CD4-positive, alpha-beta T cell treated with Interleukin-4 for 1 hour (primary cell): ENCODE results near the gene ZFPM1.

Experiments
- DNase-seq, 2 donors: peaks; one replicate each; pipeline ENCODE4 v3.0.0-alpha.2; 2020 to 2022

The ZFPM1 gene

GRCh38 chr16:88418869-88419268, 34.2 kb upstream of the ZFPM1 start:
- DNase-seq: no peak

DNA sequence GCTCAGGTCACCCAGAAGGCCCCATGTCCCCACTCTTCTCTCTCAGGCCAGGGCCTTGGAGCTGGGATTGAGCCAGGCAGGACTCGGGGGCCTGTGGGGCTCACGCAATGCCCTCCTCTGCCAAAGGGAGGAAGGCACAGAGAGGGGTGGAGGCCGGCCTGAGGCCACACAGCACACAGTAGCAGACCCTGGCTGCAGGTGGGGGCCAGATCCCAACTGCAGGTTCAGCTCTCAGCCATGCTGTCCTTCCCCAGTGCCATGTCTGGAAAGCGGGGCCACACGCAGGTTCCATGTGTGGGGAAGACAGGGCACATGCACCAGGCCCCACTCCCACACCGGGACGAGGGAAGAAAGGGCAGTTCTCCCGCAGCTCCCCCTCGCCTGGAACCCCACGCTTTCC, 33.3 kb upstream of the ZFPM1 start:
- DNase-seq: no peak

DNA sequence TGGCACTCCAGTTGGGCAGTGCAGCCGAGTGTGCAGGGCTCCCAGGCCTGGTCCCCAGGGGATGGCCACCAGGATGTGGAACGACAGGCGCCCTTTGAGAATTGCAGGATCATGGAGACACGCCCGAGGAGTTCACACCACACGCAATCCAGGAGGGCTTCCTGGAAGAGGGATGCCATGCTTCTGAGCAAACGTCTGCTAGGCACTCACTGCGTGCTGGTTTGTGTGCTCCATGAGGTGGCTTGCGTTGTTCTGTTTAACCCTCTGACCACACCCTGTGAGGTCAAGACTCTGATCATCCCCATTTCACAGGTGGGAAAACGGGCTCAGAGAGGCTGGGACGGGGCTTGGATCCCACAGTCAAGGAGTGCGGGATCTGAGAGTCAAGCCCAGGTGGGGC, 32.6 kb upstream of the ZFPM1 start:
- no peak for DNase-seq

DNA sequence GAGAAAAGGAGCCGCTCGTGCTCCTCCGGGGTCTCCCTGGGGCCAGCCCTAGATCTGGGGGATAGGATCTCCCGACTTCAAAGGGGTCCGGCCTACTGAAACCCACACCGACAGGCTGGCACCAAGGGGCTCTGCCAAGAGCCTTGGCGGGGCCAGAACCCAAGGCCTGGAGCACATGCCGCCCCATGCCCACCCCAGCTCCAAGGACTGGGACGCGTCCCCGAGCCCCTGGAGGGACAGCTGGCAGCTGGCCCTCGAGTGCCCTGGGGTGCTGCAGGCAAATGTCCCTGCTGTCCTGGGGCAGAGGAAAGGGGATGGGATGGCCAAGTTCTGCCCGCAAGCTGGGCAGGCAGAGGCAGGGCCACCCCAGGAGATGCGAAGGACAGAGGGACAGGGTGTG, 31.8 kb upstream of the ZFPM1 start:
- DNase-seq: no peak

- no peak for DNase-seq
Observed at GRCh38 chr16:88421871-88422433, 31.1 kb upstream of the ZFPM1 start.

GRCh38 chr16:88422733-88423447, 30.2 kb upstream of the ZFPM1 start:
- DNase-seq: no peak

- DNase-seq: no peak
Observed at GRCh38 chr16:88423448-88423850, 29.6 kb upstream of the ZFPM1 start.

DNA sequence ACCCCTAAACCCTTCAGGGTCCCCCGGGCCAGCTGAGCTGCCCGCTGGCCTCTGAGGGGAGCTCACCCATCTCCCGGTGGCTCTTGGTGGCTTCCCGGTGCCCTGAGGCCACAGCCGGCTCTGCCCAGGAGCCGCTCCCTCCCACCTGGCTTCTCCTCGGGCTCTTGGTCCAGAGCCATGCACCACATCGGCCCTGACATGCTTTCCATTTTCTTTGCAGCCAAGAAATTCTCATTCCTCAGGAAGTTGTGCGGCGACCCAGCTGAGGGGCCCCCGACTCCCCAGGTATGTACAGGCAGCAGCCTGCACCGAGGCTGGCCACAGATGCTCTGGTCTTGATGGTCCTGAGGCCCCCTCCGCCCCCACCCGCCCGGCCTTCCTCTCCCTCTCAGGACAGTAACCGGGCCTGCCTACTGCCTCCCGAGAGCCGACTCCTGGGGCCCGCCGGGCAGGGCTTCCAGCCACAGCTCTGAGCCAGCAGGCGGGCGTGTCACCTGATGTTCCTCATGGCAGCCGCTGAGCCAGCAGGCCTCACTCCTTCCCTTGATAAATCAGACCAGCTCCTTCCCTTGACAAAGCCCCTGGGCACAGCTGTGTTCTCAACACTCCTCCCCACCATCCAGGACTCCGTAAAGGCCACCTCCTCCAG, 28.4 kb upstream of the ZFPM1 start:
- DNase-seq: no peak

DNA sequence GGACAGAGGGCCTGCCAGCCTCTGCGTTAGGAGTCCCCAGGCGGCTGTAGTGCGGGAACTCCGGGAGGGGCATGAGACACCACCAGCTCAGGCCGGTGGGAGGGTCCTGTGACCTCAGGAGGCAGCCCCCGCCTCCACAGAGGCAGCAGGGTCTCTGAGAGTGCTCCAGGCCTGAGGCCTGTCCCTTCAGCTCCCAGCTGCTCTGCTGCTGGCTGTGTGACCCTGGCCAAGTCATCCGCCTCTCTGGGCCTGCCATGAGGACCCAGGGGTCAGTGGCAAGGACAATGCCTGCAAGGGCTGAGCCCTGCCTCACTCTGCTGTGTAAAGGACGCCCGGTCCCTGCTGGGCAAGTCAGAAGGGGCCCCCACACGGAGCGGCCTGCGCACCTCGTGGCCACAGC, 27.1 kb upstream of the ZFPM1 start:
- DNase-seq: no peak

DNA sequence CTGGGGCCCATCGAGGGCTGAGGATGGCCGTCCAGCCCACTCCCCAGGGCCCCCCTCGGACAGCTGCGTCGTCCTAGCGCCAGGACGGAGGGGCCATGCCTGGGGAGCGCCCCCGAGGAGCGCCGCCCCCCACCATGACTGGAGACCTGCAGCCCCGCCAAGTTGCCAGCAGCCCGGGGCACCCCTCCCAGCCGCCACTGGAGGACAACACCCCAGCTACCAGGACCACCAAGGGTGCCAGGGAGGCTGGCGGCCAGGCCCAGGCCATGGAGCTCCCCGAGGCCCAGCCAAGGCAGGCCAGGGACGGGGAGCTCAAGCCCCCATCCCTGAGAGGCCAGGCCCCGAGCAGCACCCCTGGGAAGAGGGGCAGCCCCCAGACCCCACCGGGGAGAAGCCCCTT, 25.7 kb upstream of the ZFPM1 start:
- no peak for DNase-seq

DNA sequence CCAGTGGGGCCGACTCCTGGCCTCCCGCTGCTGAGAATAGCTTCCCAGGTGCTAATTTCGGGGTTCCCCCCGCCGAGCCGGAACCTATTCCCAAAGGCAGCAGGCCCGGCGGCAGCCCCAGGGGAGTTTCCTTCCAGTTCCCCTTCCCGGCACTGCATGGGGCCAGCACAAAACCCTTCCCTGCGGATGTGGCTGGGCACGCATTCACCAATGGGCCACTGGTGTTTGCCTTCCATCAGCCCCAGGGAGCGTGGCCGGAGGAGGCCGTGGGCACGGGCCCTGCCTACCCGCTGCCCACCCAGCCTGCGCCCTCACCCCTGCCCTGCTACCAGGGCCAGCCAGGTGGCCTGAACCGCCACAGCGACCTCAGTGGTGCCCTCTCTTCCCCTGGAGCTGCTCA, 24.9 kb upstream of the ZFPM1 start:
- DNase-seq: no peak

GRCh38 chr16:88428616-88429386, 24.3 kb upstream of the ZFPM1 start:
- DNase-seq: no peak

- DNase-seq: no peak
Observed at GRCh38 chr16:88429387-88430184, 23.5 kb upstream of the ZFPM1 start.

GRCh38 chr16:88430185-88430523, 22.9 kb upstream of the ZFPM1 start:
- no peak for DNase-seq

- DNase-seq: peak; percentile 26 to 40
Observed at GRCh38 chr16:88430524-88431446, 22.3 kb upstream of the ZFPM1 start.

- no peak for DNase-seq
Observed at GRCh38 chr16:88431651-88432050, 21.4 kb upstream of the ZFPM1 start.

DNA sequence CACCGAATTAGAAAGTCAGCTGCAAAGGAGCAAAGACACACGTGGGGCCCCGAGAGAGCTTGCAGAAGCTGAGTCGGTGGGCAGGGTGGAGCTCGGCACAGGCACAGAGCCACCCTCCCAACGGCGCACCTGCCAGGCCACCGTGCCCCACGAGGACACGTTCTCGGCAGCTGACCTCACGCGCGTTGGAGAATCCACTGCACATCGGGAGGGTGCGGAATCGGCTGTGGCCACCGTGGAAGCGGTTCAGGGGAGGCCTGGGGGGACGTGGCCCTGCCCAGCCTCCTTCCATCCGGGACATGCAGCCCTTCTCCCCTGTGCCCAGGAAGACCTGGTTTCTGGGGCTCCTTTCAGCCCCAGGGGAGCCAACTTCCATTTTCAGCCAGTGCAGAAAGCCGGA, 20.9 kb upstream of the ZFPM1 start:
- DNase-seq: no peak

- no peak for DNase-seq
Observed at GRCh38 chr16:88432753-88433152, 20.3 kb upstream of the ZFPM1 start.

- DNase-seq: no peak
Observed at GRCh38 chr16:88433632-88434352, 19.3 kb upstream of the ZFPM1 start.

DNA sequence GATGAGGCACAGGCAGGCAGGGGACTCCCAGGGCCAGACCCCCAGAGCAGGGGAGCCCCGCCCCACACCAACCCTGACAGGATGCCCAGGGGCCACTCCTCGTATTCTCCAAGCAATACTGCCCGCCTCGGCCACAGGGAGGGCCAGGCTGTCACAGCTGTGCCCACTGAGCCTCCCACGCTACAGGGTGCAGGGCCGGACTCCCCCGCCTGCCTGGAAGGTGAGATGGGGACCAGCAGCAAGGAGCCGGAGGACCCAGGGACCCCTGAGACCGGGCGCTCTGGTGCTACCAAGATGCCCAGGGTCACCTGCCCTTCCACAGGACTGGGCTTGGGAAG, 18.8 kb upstream of the ZFPM1 start:
- DNase-seq: no peak

- no peak for DNase-seq
Observed at GRCh38 chr16:88434746-88435145, 18.3 kb upstream of the ZFPM1 start.
